GM18870 (cell line): ENCODE results near the gene CEP76.
"Not testable (repeated sequence)": the region's sequence is repeated elsewhere in the genome, so short reads cannot be mapped to it uniquely, and the experiment has no call there.

Experiments used
- ATAC-seq: cut with Tn5 transposase; IDR thresholded peaks from one replicate; pipeline ENCODE4 v1.9.1; 2021; ENCODE audit warnings: moderate library complexity; ENCODE audit not compliant: unreplicated experiment

CEP76 gene

GRCh38 chr18:12645254-12645653, 57.3 kb downstream of the CEP76 start:
- no peak for ATAC-seq

GRCh38 chr18:12643756-12644155, 58.8 kb downstream of the CEP76 start:
- not testable (repeated sequence) for ATAC-seq

GRCh38 chr18:12640881-12641200, 61.7 kb downstream of the CEP76 start:
- no peak for ATAC-seq

- no peak for ATAC-seq
Observed at GRCh38 chr18:12639990-12640880, 62.3 kb downstream of the CEP76 start.

GRCh38 chr18:12638644-12639124, 63.8 kb downstream of the CEP76 start:
- ATAC-seq: no peak

- ATAC-seq: no peak
Observed at GRCh38 chr18:12637901-12638643, 64.5 kb downstream of the CEP76 start.

GRCh38 chr18:12637393-12637792, 65.1 kb downstream of the CEP76 start:
- no peak for ATAC-seq

GRCh38 chr18:12631831-12632477, 70.6 kb downstream of the CEP76 start:
- no peak for ATAC-seq

- ATAC-seq: no peak
Observed at GRCh38 chr18:12630136-12630535, 72.4 kb downstream of the CEP76 start.

- ATAC-seq: no peak
Observed at GRCh38 chr18:12628706-12629702, 73.5 kb downstream of the CEP76 start.

- ATAC-seq: not testable (repeated sequence)
Observed at GRCh38 chr18:12627199-12627598, 75.3 kb downstream of the CEP76 start.

GRCh38 chr18:12625241-12625640, 77.3 kb downstream of the CEP76 start:
- no peak for ATAC-seq
